ENCODE data around the gene EMCN.

- TF ChIP-seq PKNOX1 (IDR thresholded peaks at IDR 0.05) (no peak), ATF2 (CRISPR knock-in tag; IDR thresholded peaks at IDR 0.05) (no peak), RFX5 (IDR thresholded peaks at IDR 0.05; ENCODE audit: low read depth, low read length) (no peak)
Measured at GRCh38 chr4:100360211-100360610, 157.6 kb downstream of the EMCN start.

Data from K562 (cell line).